HepG2 (cell line): ENCODE results near the gene ETS2. TPM values are rescaled to one million over a fixed set of nuclear protein-coding genes. Genes with fewer than 3 reads are reported as not detected.

Source experiments
- FOXA1 ChIP-seq, 2 experiments: fragments of 450-650 bp in 1 of 2; sonication (generic) in 1 of 2; formaldehyde crosslinking in 1 of 2; IDR thresholded peaks; 2 replicates each; pipeline versions ENCODE4 v1.4.0 to v1.6.1; 2016 to 2020; ENCODE audit warnings: missing genetic modification reagents in 1 of 2
- FOXK2 ChIP-seq: fragments of 450-650 bp; IDR thresholded peaks from 2 replicates; pipeline ENCODE4 v1.6.1; 2016
- PHF21A ChIP-seq: sonication (generic); formaldehyde crosslinking; IDR thresholded peaks from 2 replicates; pipeline ENCODE4 v1.5.0; 2020; ENCODE audit warnings: mild to moderate bottlenecking, missing genetic modification reagents
- PLRG1 ChIP-seq: fragments of 450-650 bp; conservative IDR thresholded peaks from 2 replicates; pipeline ENCODE4 v1.6.1; 2016
- TAF1 ChIP-seq: sonication (generic); formaldehyde crosslinking; IDR thresholded peaks from 2 replicates; pipeline ENCODE4 v1.4.0; 2020; ENCODE audit warnings: missing genetic modification reagents
- TRIM24 ChIP-seq: sonication (generic); formaldehyde crosslinking; IDR thresholded peaks from 2 replicates; pipeline ENCODE4 v1.8.0; 2022; ENCODE audit warnings: mild to moderate bottlenecking, missing genetic modification reagents
- ZNF234 ChIP-seq: sonication (generic); formaldehyde crosslinking; conservative IDR thresholded peaks from 2 replicates; pipeline ENCODE4 v1.5.1; 2020; ENCODE audit warnings: mild to moderate bottlenecking, missing genetic modification reagents
- ZNF260 ChIP-seq: sonication (generic); formaldehyde crosslinking; IDR thresholded peaks from 2 replicates; pipeline ENCODE4 v1.4.0; 2020; ENCODE audit warnings: missing genetic modification reagents, low read depth, mild to moderate bottlenecking, borderline replicate concordance
- ZNF430 ChIP-seq: sonication (generic); formaldehyde crosslinking; IDR thresholded peaks from 2 replicates; pipeline ENCODE4 v1.9.0; 2021; ENCODE audit warnings: mild to moderate bottlenecking, missing genetic modification reagents
- ZNF570 ChIP-seq: sonication (generic); formaldehyde crosslinking; IDR thresholded peaks from 2 replicates; pipeline ENCODE4 v1.4.0; 2020; ENCODE audit warnings: mild to moderate bottlenecking, missing genetic modification reagents, borderline replicate concordance
- ZNF766 ChIP-seq: sonication (generic); formaldehyde crosslinking; IDR thresholded peaks from 2 replicates; pipeline ENCODE4 v1.5.0; 2020; ENCODE audit warnings: missing genetic modification reagents, borderline replicate concordance
- ZNF891 ChIP-seq: sonication (generic); formaldehyde crosslinking; IDR thresholded peaks from 2 replicates; pipeline ENCODE4 v1.5.0; 2020; ENCODE audit warnings: mild to moderate bottlenecking, missing genetic modification reagents
- polyA plus RNA-seq, 8 experiments: library from polyadenylated mRNA; depleted of rRNA in 3 of 8; stranded (reverse) in 7 of 8; unstranded in 1 of 8; fragments of >200 nt; fragmentation: Illumina TruSeq in 4 of 8; extraction: Trizol in 4 of 8; gene quantifications; 2 replicates each; pipeline versions ENCODE4 v1.2.1 to v1.2.3, GENCODE V29; 2011 to 2016; ENCODE audit warnings: low read depth in 4 of 8, missing spikeins in 1 of 8, mixed read lengths in 1 of 8; ENCODE audit not compliant: insufficient read depth in 1 of 8
- total RNA-seq, 5 experiments: library from RNA; depleted of rRNA; stranded (reverse); fragments of >200 nt; fragmentation: Illumina TruSeq; extraction: Trizol; gene quantifications; 2 replicates each; pipeline ENCODE4 v1.2.3, GENCODE V29; 2016; ENCODE audit warnings: low read depth in 1 of 5
- TF ChIP-seq, protein P1 (sequence below): sonication (generic); formaldehyde crosslinking; IDR thresholded peaks from 2 replicates; pipeline ENCODE4 v1.5.1; 2020; ENCODE audit warnings: missing genetic modification reagents, mild to moderate bottlenecking, borderline replicate concordance
- TF ChIP-seq, protein P2 (sequence below): sonication (generic); formaldehyde crosslinking; IDR thresholded peaks from 2 replicates; pipeline ENCODE4 v1.4.0; 2020; ENCODE audit warnings: missing genetic modification reagents, borderline replicate concordance
- TF ChIP-seq, protein P3 (sequence below): IDR thresholded peaks from 2 replicates; pipeline ENCODE4 v1.6.1; 2016; ENCODE audit warnings: missing genetic modification reagents, missing compliant biosample characterization
- TF ChIP-seq, protein P4 (sequence below): sonication (generic); formaldehyde crosslinking; IDR thresholded peaks from 2 replicates; pipeline ENCODE4 v1.5.1; 2020; ENCODE audit warnings: mild to moderate bottlenecking, missing genetic modification reagents
- TF ChIP-seq, protein P5 (sequence below), 2 experiments: sonication (generic) in 1 of 2; formaldehyde crosslinking in 1 of 2; IDR thresholded peaks; 2 replicates each; pipeline versions ENCODE4 v1.4.0 to v1.6.1; 2018 to 2020; ENCODE audit warnings: missing genetic modification reagents in 2 of 2, borderline replicate concordance in 1 of 2, low read depth in 1 of 2, mild to moderate bottlenecking in 1 of 2, missing biosample characterization in 1 of 2

Gene ETS2
- total and polyA plus RNA-seq, 2 of the 13 experiments (the other 11 are each of a cell fraction or from before 2014, with no cell fraction given), result 24.6 to 64.4 TPM

DNA sequence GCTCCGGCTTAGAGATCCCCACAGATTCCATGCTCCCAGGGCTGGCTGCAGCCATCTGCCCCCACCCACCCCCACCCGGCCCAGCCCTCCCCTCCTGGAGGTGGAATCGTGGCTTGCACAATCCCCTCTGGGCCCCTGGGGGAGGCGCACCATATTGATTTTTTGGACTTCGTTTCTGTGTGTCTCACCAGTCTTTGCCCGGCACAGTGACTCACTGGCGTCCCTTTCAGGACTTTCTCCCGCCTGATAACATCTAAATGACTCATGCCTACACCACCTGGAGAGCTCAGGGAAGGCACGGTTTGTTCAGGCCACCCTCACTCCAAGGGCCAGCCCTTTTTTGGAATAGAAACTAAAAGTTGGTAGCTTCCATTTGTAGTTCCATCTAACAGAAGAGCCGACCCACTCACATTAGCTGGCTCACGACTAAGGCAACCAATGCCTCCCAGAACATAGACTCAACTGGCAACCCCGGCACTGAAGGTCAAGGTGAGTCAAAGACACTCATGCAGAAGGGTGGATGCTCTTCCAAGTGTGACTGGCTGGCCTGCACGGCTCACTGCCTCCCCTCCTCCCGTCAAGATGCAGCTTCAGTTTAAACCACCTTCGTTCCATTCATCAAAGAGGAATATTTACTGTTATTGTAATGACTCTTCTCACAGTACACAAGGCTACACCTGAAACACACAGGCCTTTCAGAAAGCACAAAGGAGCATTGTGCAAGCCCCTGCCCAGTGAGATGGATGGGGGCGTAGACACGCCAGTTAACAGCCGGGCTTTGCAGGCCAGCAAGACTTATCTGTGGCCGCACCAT lies 18.1 kb upstream of the ETS2 start (continued):
- TF ChIP-seq, protein P1, sequence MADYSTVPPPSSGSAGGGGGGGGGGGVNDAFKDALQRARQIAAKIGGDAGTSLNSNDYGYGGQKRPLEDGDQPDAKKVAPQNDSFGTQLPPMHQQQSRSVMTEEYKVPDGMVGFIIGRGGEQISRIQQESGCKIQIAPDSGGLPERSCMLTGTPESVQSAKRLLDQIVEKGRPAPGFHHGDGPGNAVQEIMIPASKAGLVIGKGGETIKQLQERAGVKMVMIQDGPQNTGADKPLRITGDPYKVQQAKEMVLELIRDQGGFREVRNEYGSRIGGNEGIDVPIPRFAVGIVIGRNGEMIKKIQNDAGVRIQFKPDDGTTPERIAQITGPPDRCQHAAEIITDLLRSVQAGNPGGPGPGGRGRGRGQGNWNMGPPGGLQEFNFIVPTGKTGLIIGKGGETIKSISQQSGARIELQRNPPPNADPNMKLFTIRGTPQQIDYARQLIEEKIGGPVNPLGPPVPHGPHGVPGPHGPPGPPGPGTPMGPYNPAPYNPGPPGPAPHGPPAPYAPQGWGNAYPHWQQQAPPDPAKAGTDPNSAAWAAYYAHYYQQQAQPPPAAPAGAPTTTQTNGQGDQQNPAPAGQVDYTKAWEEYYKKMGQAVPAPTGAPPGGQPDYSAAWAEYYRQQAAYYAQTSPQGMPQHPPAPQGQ (CRISPR knock-in tag), result no peak
- TF ChIP-seq, protein P2, sequence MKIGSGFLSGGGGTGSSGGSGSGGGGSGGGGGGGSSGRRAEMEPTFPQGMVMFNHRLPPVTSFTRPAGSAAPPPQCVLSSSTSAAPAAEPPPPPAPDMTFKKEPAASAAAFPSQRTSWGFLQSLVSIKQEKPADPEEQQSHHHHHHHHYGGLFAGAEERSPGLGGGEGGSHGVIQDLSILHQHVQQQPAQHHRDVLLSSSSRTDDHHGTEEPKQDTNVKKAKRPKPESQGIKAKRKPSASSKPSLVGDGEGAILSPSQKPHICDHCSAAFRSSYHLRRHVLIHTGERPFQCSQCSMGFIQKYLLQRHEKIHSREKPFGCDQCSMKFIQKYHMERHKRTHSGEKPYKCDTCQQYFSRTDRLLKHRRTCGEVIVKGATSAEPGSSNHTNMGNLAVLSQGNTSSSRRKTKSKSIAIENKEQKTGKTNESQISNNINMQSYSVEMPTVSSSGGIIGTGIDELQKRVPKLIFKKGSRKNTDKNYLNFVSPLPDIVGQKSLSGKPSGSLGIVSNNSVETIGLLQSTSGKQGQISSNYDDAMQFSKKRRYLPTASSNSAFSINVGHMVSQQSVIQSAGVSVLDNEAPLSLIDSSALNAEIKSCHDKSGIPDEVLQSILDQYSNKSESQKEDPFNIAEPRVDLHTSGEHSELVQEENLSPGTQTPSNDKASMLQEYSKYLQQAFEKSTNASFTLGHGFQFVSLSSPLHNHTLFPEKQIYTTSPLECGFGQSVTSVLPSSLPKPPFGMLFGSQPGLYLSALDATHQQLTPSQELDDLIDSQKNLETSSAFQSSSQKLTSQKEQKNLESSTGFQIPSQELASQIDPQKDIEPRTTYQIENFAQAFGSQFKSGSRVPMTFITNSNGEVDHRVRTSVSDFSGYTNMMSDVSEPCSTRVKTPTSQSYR, result peak; percentile 87
- TF ChIP-seq, protein P3, sequence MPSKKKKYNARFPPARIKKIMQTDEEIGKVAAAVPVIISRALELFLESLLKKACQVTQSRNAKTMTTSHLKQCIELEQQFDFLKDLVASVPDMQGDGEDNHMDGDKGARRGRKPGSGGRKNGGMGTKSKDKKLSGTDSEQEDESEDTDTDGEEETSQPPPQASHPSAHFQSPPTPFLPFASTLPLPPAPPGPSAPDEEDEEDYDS (CRISPR knock-in tag), result peak; percentile 52; the same call in 1 of the 2 replicates
- TF ChIP-seq ZNF430 (peak; percentile 70), ZNF891 (CRISPR knock-in tag) (peak; percentile 29; the same call in 1 of the 2 replicates), ZNF570 (no peak), FOXK2 (peak; percentile 56; the same call in 1 of the 2 replicates), TRIM24 (CRISPR knock-in tag) (peak; percentile 76), ZNF766 (peak; percentile 55; the same call in 1 of the 2 replicates), ZNF234 (CRISPR knock-in tag) (no peak), ZNF260 (CRISPR knock-in tag) (no peak), FOXA1 (IDR thresholded peaks at IDR 0.05) (no peak), FOXA1 (CRISPR knock-in tag; IDR thresholded peaks at IDR 0.05) (peak; percentile 90), PHF21A (CRISPR knock-in tag) (peak; percentile 79; the same call in 1 of the 2 replicates), TAF1 (CRISPR knock-in tag) (peak; percentile 42; the same call in 1 of the 2 replicates), PLRG1 (no peak)
- TF ChIP-seq, protein P4, sequence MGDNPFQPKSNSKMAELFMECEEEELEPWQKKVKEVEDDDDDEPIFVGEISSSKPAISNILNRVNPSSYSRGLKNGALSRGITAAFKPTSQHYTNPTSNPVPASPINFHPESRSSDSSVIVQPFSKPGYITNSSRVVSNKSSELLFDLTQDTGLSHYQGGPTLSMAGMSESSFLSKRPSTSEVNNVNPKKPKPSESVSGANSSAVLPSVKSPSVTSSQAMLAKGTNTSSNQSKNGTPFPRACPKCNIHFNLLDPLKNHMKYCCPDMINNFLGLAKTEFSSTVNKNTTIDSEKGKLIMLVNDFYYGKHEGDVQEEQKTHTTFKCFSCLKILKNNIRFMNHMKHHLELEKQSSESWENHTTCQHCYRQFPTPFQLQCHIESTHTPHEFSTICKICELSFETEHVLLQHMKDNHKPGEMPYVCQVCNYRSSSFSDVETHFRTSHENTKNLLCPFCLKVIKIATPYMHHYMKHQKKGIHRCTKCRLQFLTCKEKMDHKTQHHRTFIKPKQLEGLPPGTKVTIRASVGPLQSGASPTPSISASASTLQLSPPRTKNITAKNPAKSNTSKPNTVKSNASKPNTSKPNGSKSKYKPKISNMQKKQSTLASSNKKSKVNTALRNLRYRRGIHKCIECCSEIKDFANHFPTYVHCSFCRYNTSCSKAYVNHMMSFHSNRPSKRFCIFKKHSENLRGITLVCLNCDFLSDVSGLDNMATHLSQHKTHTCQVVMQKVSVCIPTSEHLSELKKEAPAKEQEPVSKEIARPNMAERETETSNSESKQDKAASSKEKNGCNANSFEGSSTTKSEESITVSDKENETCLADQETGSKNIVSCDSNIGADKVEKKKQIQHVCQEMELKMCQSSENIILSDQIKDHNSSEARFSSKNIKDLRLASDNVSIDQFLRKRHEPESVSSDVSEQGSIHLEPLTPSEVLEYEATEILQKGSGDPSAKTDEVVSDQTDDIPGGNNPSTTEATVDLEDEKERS (CRISPR knock-in tag), result no peak
- TF ChIP-seq, protein P5, sequence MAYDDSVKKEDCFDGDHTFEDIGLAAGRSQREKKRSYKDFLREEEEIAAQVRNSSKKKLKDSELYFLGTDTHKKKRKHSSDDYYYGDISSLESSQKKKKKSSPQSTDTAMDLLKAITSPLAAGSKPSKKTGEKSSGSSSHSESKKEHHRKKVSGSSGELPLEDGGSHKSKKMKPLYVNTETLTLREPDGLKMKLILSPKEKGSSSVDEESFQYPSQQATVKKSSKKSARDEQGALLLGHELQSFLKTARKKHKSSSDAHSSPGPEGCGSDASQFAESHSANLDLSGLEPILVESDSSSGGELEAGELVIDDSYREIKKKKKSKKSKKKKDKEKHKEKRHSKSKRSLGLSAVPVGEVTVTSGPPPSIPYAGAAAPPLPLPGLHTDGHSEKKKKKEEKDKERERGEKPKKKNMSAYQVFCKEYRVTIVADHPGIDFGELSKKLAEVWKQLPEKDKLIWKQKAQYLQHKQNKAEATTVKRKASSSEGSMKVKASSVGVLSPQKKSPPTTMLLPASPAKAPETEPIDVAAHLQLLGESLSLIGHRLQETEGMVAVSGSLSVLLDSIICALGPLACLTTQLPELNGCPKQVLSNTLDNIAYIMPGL (CRISPR knock-in tag; IDR thresholded peaks at IDR 0.05; ENCODE audit: borderline replicate concordance in 1 of 2, low read depth in 1 of 2), result peak; percentile 34 to 42; a peak in 2 of 4 replicates
